Activated CD4-positive, alpha-beta T cell treated with anti-CD3 and anti-CD28 coated beads, Interleukin-2, amount 10 ng/mL, durations not matched to agents 24 days and 14 days (primary cell): ENCODE measurements around the gene CYB561A3. TPM values are rescaled to one million over a fixed set of nuclear protein-coding genes. Genes with fewer than 3 reads are reported as not detected.

Experiments
- DNase-seq: peaks from one replicate; pipeline ENCODE4 v3.0.0; 2022
- H3K27ac Mint-ChIP-seq: one replicate; pipeline ENCODE4 v1.8.0; 2022; ENCODE audit warnings: mild to moderate bottlenecking, mixed read lengths
- H3K27me3 Mint-ChIP-seq: one replicate; pipeline ENCODE4 v1.8.0; 2022; ENCODE audit warnings: mixed read lengths
- H3K36me3 Mint-ChIP-seq: one replicate; pipeline ENCODE4 v1.8.0; 2022; ENCODE audit warnings: low read depth, mild to moderate bottlenecking, mixed read lengths
- H3K4me1 Mint-ChIP-seq: one replicate; pipeline ENCODE4 v1.8.0; 2021; ENCODE audit warnings: mixed read lengths
- H3K4me3 Mint-ChIP-seq: one replicate; pipeline ENCODE4 v1.8.0; 2022; ENCODE audit warnings: mild to moderate bottlenecking, moderate library complexity, mixed read lengths
- H3K9me3 Mint-ChIP-seq: one replicate; pipeline ENCODE4 v1.8.0; 2021; ENCODE audit warnings: mixed read lengths
- intact Hi-C: fragments of 100-400 bp; cut with micrococcal nuclease; formaldehyde crosslinking; loops from one replicate; pipeline ENCODE4 v1.15.1; 2023
- total RNA-seq: library from RNA; stranded (reverse); gene quantifications from 2 replicates; pipeline ENCODE4 v1.2.3, GENCODE V29; 2022

CYB561A3 gene
- total RNA-seq, 1 donor from 2014 or later: 35.1 TPM

- Mint-ChIP-seq H3K27ac (no peak overlapping the region), H3K36me3 (peaks cover 40% of the 10 kb centered on the region)
- intact Hi-C loops: no loop called here
Observed at GRCh38 chr11:61309141-61309540, 52.5 kb downstream of the CYB561A3 start.

DNA sequence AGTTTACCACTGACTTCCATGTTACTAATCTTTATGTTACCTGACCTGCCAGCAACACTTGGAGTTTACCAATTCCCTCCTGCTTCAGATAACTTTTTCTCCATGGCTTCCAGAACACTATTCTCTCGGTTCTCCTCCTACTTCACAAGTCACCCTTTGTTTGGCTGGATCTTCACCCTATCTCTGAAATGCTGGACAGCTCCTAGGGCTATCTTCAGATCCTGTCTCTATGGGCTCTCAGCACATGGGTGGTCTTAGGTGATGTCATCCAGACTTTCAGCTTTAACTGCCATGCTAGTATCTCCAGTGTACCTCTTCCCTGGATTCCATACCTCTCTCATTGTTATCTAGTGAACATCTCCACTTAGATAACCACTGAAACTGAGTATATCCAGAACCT lies 54.3 kb downstream of the CYB561A3 start:
- Mint-ChIP-seq H3K4me1 (no peaks in the 10 kb centered on the region), H3K27ac (no peak overlapping the region), H3K4me3 (no peak overlapping the region), H3K36me3 (peaks cover 45% of the 10 kb centered on the region), H3K9me3 (no peaks in the 10 kb centered on the region), H3K27me3 (no peaks in the 10 kb centered on the region)
- DNase-seq: no peak
- intact Hi-C loops: no loop called here

More at GRCh38 chr11:61309141-61309540, 52.5 kb downstream of the CYB561A3 start:
- no peak for DNase-seq
- H3K27me3 Mint-ChIP-seq: no peaks in the 10 kb centered on the region
- no peaks in the 10 kb centered on the region for H3K9me3 Mint-ChIP-seq
- H3K4me1 Mint-ChIP-seq: no peaks in the 10 kb centered on the region
- H3K4me3 Mint-ChIP-seq: no peak overlapping the region

DNA sequence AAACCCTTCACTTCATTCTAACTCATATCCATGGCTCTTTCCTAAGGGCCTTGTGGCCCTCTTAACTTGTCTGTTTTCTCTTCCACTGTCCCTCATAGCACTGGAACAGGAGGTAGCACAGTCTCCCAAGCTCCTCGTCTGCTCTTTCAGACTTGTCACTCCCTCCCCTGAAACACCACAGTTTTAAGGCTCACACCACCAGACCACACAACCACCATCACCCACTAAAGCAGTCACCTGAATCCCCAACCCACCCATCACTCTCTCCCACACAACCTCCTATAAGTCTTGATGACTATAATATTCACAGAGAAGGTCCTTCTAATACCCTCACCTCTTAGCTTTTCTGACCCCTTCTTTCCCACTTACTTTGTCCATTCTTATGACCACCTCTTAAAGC lies 55.5 kb downstream of the CYB561A3 start:
- Mint-ChIP-seq H3K9me3 (no peaks in the 10 kb centered on the region), H3K27ac (no peak overlapping the region), H3K4me1 (no peaks in the 10 kb centered on the region), H3K36me3 (peaks cover 47% of the 10 kb centered on the region), H3K4me3 (no peak overlapping the region), H3K27me3 (no peaks in the 10 kb centered on the region)
- intact Hi-C loops: no loop called here
- no peak for DNase-seq

DNA sequence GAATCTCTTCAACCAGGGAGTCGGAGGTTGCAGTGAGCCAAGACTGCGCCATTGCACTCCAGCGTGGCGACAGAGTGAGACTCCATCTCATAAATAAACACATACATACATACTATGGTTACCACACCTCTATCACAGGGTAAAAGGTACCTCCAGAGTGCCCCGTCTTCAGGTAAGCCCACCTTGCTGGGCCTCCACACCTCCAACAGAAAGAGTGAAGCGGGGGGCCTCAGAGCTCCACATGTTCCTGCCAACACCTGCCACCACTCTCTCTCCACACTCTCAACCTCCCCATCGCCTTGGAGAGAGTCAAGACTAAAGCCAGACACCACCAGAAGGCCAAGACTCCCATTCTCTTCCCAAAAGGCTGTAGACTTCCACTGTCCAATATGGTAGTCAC lies 56.3 kb downstream of the CYB561A3 start:
- Mint-ChIP-seq H3K36me3 (peaks cover 46% of the 10 kb centered on the region), H3K4me1 (peaks cover 2% of the 10 kb centered on the region), H3K27me3 (no peaks in the 10 kb centered on the region), H3K4me3 (no peak overlapping the region), H3K27ac (no peak overlapping the region), H3K9me3 (no peaks in the 10 kb centered on the region)
- intact Hi-C loops: no loop called here
- no peak for DNase-seq

DNA sequence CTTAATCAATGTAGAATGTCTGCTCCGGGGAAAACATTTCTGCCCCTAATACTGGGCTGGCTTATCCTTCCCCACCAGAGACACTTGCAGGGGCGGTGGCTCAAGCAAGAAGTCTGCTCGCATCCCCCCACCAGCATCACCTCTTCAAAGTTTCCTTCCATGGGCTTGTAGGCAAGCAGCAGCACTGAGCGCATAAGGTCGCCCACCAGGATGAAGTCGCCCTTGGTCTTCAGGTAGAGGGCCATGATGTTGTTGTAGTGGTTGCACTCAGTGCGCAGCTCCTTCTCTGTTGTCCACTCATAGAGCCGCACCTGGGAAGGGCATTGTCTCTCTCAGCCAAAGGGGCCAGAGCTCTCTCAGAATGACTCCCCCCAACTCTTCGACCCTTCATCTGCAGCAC lies 58.0 kb downstream of the CYB561A3 start:
- Mint-ChIP-seq H3K4me3 (no peak overlapping the region), H3K4me1 (peaks cover 9% of the 10 kb centered on the region)
- intact Hi-C loops: no loop called here

GRCh38 chr11:61302550-61302949 lies 59.1 kb downstream of the CYB561A3 start:
- intact Hi-C loops: no loop called here
- Mint-ChIP-seq H3K27ac (no peak overlapping the region), H3K4me3 (no peak overlapping the region), H3K27me3 (no peaks in the 10 kb centered on the region), H3K36me3 (peaks cover 60% of the 10 kb centered on the region), H3K9me3 (no peaks in the 10 kb centered on the region), H3K4me1 (peaks cover 18% of the 10 kb centered on the region)
- no peak for DNase-seq

More for the DNA sequence above, 58.0 kb downstream of the CYB561A3 start:
- Mint-ChIP-seq H3K27ac (no peak overlapping the region), H3K9me3 (no peaks in the 10 kb centered on the region), H3K36me3 (peaks cover 52% of the 10 kb centered on the region), H3K27me3 (no peaks in the 10 kb centered on the region)
- no peak for DNase-seq

Other genes starting within 250 kb of the CYB561A3 start
- gene VPS37C, start 200.5 kb downstream of the CYB561A3 start, total RNA-seq: 13.3 and 13.7 TPM in 2 replicates
- not detected in 2 replicates for gene PGA3, start 158.4 kb downstream of the CYB561A3 start, total RNA-seq
- gene PGA4, start 139.5 kb downstream of the CYB561A3 start, total RNA-seq: not detected in 2 replicates
- not detected in 2 replicates for gene PGA5, start 120.7 kb downstream of the CYB561A3 start, total RNA-seq
- gene VWCE, start 66.6 kb downstream of the CYB561A3 start, total RNA-seq: 10.6 and 12.4 TPM in 2 replicates
- gene DDB1, start 28.8 kb downstream of the CYB561A3 start, total RNA-seq: 265 and 268 TPM in 2 replicates
- gene TKFC, start 28.7 kb downstream of the CYB561A3 start, total RNA-seq: 81.7 and 84.7 TPM in 2 replicates
- 65.2 and 69.9 TPM in 2 replicates for gene TMEM138, start 492 bp upstream of the CYB561A3 start, total RNA-seq
- gene TMEM216, start 30.7 kb upstream of the CYB561A3 start, total RNA-seq: 17.0 and 18.3 TPM in 2 replicates
- gene CPSF7, start 68.1 kb upstream of the CYB561A3 start, total RNA-seq: 140 and 143 TPM in 2 replicates
- 46.0 and 46.1 TPM in 2 replicates for gene SDHAF2, start 68.2 kb upstream of the CYB561A3 start, total RNA-seq
- gene LRRC10B, start 146.9 kb upstream of the CYB561A3 start, total RNA-seq: 0.14 TPM in 1 of 2 replicates, not detected in the other
- 0.23 and 0.43 TPM in 2 replicates for gene SYT7, start 219.2 kb upstream of the CYB561A3 start, total RNA-seq